ENCODE measurements around the gene CRABP1.

DNA sequence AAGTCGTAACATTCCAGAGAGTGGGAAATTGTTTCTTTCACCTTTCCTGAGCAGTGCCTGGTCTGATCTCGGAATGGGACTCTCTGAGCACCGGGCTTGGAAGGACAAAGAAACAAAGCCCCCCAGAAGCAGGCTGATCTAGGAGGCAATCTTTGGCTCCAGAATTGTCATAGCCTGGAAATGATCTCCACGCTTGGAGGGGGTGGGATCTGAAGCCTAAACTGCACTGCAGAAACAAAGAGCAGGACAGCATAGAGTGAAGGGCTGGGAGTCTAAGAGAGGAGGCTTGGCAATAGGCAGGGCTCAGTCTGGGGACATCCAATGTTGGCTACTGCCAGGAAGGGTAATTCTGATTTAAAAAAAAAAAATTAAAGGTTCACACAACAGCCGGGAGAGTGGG lies 1.9 kb downstream of the CRABP1 start:
- TF ChIP-seq, protein P1, sequence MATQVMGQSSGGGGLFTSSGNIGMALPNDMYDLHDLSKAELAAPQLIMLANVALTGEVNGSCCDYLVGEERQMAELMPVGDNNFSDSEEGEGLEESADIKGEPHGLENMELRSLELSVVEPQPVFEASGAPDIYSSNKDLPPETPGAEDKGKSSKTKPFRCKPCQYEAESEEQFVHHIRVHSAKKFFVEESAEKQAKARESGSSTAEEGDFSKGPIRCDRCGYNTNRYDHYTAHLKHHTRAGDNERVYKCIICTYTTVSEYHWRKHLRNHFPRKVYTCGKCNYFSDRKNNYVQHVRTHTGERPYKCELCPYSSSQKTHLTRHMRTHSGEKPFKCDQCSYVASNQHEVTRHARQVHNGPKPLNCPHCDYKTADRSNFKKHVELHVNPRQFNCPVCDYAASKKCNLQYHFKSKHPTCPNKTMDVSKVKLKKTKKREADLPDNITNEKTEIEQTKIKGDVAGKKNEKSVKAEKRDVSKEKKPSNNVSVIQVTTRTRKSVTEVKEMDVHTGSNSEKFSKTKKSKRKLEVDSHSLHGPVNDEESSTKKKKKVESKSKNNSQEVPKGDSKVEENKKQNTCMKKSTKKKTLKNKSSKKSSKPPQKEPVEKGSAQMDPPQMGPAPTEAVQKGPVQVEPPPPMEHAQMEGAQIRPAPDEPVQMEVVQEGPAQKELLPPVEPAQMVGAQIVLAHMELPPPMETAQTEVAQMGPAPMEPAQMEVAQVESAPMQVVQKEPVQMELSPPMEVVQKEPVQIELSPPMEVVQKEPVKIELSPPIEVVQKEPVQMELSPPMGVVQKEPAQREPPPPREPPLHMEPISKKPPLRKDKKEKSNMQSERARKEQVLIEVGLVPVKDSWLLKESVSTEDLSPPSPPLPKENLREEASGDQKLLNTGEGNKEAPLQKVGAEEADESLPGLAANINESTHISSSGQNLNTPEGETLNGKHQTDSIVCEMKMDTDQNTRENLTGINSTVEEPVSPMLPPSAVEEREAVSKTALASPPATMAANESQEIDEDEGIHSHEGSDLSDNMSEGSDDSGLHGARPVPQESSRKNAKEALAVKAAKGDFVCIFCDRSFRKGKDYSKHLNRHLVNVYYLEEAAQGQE (IDR thresholded peaks at IDR 0.05; ENCODE audit: borderline replicate concordance), result no peak
- TF ChIP-seq CTCF (IDR thresholded peaks at IDR 0.05; ENCODE audit: poor library complexity, severe bottlenecking) (no peak), RAD21 (conservative IDR thresholded peaks at IDR 0.05) (no peak), POLR2AphosphoS5 (IDR thresholded peaks at IDR 0.05) (no peak), MXI1 (conservative IDR thresholded peaks at IDR 0.05; ENCODE audit: poor library complexity, severe bottlenecking) (no peak)

Measured in neural cell (in vitro differentiated cells).